GM15510 (cell line): ENCODE results near the gene IGF1R.

Experiments
- POLR2A ChIP-seq: IDR thresholded peaks from 3 replicates; pipeline ENCODE4 v1.6.1; 2011; ENCODE audit warnings: borderline replicate concordance; ENCODE audit not compliant: insufficient read length; ENCODE audit errors: extremely low read depth

IGF1R gene

DNA sequence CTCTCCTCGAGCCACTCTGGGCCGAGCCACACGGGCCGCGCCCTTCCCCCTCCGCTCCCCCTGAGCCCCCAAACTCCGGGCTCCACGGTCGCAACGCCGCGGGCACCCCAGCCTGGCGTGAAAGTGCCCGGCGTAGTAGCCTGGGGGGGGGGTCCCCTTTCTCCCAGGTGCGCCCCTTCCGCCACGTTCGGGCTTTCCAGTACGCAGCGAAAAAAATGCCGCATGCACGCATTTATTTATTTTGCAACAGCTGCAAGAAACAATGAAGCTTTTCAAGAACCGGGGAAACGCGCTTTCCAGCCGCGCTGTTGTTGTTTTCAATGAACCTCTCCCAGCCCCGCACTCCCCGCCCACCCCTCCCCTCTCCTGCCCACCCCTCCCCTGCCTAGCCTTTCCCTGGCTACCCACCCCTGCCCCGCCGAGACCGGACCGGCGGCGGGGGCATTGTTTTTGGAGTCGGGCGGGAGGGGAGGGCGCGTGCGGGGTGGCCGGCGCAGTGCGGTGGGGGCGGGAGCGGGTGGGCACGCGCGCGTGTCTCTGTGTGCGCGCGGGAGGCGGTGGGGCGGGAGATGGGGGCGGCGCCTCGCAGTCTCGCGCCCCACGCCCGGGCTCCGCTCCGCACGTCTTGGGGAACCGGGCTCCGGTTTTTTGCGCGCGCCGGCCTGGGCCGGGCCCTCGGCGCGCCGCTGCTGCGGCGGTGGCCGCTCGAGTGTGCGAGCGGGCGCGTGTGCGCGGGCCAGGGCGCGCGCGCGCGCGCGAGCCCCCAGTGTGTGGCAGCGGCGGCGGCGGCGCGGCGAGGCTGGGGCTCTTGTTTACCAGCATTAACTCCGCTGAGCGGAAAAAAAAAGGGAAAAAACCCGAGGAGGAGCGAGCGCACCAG, at the start of gene IGF1R:
Gene IGF1R (plus strand): TSS at position 766 of the 880 bp plus-strand sequence. CDS start 1,043 bp downstream, outside the sequence.
- no peak for TF ChIP-seq POLR2A

DNA sequence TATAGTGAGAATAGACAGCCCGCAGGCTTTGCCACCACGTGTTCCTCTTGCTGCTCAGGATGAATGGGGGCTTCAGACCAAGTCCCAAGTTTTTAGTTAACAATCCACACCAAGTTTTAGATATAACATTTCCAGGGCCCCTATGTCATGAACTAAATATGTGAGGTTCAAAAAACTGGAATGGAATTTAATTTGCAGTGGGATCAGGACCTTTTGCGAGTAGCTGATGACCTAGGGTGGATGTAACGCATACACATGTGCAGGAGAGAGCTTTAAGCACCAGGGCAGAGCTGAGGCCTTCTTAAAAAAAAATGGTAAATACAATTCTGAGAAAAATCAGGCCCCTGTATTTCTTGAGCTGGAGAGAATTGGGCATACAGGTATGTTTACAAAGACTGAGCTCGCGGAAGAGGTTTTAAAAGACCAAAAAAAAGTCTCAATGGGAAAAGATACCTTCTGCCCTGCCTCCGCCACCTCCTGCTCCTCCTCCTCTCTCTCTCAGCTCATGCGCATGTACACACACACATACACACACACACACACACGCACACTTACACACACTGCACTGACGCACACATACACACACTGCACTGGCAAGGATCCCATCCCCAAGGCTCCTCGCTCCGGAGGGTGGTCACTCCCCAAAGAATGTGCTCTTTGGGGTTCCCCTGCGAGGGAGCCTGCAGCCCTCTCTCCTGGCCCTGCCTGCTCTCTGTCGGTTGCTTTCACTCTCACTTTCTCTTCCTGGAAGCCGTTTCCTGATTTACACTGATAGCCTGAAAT, 48.2 kb upstream of the IGF1R start:
- peak; percentile 26 for TF ChIP-seq POLR2A

DNA sequence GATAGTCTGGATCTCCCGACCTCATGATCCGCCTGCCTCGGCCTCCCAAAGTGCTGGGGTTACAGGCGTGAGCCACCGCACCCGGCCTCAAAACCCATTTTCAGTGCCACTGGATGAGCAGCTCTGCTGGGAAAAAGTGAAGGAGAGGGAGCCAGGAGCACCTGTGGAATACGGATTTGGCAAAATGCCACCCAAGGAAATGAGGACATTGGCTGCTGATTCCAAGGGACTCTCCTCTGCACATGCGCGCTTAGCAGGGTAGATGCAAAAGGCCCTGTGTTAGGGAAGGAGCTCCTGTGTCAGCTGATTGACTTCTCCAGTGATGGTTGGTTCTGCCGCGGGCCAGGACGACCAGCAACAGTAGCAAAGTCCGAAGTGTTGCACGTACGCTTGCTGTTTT, 43.4 kb upstream of the IGF1R start:
- no peak for TF ChIP-seq POLR2A

DNA sequence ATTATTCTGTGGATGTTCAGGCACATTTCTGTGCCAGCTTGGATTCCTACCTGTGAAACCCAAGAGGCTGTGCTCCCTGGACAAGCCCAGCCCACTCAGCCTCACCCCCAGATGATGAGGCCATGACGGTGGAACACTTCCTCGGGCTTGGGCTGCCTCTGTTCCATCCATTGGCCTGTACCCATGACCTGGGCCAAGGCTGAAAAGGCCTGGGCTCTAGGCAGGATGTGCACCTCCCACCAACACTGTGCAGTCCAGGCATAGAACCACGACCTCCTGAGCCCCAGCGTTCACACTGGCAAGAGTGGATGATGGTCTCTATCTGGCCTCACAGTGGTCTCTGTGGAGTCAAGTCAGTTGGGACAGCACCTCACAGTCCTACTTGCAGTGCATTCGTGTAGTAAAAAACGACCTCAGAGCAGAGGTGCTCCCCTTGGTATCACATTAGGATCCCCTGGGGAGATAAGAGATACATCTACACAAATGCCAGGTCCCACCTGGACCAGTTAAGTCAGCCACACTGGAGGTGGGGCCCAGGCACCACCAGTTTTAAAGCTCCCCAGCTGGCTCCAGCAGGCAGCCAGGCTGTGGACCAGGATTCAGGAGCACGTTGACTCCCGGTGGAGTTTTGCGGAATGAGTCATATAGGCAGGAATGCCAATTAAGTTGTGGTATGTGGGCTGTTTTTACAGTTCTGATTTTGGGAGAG, 39.0 kb upstream of the IGF1R start:
- TF ChIP-seq POLR2A: no peak

DNA sequence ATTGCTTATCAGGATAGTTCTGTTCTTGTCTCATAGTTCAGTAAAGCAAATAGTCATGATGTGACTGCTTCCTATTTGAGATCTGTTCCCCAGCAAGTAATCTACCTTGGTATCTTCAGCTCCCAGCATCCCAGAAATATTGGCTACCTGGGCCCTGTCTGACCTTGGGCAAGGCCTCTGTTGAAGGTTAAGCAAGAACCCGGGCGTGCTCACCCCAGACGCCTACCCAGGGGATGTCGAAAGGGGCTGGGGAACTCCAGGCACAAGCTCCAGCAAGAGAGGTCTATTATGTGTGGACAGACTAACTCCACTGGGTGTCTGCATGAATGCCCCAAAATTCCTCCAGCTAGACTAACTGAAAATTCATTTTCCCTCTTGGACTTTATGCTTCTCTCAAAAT, 37.3 kb upstream of the IGF1R start:
- no peak for TF ChIP-seq POLR2A

DNA sequence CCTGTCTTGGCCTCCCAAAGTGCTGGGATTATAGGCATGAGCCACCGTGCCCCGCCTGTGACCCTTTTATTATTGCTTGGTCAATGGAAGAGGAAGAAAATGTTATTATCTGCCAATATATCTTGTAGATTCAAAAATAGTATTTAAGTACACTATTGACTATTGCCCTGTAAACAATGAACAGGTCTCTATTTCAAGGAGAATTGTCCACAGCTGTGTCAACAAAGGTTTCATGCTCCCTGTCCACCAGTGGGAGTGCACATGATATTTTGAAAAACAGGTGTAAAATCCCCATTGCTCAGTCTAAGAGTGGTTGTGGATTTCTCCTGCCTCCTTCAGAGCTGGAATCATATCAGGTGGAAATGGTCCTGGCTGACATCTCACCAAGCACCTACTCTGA, 36.5 kb upstream of the IGF1R start:
- TF ChIP-seq POLR2A: no peak

DNA sequence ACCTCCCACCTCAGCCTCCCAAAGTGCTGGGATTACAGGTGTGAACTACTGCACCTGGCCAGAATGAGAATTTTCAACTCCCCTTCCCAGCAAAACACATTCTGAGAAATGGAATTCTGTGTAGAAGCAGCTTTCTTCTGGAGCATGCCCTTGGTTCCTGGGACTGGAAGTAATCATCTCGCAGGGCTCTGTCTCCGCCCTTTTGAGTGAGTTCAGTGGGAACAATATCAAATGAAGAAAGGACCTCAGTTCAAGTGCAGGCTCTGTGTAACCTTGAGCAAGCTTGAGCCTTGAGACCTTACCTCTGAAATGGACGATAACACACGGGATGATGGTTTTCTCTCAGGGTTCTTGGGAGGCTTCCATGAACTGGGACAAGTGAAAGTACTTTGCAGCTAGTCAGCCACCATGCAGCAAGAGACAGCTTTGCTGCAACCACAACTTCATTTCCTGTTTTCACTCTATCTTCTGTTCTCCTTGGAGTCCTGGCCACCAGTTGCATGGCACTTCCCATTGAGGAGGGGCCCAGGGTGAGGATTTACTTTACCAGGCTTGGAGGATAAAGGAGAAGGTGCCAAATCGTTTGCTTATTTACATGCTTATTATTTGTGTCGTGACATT, 35.7 kb upstream of the IGF1R start:
- no peak for TF ChIP-seq POLR2A

DNA sequence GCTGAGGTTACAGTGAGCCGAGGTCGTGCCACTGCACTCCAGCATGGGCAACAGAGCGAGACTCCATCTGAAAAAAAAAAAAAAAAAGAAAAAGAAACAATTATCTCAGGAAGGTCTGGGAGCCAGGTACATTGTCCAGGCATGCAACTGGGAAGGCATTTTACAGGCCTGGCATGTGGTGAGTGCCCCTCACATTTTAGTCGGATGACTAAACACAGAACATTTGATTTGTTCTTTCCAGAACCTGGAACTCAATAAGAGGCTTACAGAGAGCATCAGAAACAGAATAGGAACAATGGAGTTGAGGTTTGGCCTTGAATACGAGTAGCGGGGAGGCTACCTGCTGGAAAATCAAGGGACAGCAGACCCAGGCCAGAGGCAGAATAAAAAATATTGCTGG, 33.7 kb upstream of the IGF1R start:
- TF ChIP-seq POLR2A: no peak

DNA sequence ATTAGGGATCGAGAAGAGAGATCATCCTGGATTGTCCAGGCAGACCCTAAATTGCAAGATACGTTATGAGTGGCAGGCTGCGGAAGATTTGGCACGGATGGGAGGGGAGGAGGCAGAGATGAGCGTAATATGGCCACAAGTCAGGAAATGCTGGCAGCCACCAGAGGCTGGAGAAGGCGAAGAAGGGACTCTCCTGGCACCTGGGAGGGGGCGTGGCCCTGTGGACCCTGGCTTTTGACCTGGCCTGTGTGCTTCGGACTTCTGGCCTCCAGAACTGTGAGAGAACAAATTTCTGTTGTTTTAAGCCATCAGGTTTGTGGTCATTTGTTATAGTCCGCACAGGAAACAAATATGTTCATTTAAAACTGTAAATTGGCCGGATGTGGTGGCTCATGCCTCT, 31.9 kb upstream of the IGF1R start:
- TF ChIP-seq POLR2A: no peak

DNA sequence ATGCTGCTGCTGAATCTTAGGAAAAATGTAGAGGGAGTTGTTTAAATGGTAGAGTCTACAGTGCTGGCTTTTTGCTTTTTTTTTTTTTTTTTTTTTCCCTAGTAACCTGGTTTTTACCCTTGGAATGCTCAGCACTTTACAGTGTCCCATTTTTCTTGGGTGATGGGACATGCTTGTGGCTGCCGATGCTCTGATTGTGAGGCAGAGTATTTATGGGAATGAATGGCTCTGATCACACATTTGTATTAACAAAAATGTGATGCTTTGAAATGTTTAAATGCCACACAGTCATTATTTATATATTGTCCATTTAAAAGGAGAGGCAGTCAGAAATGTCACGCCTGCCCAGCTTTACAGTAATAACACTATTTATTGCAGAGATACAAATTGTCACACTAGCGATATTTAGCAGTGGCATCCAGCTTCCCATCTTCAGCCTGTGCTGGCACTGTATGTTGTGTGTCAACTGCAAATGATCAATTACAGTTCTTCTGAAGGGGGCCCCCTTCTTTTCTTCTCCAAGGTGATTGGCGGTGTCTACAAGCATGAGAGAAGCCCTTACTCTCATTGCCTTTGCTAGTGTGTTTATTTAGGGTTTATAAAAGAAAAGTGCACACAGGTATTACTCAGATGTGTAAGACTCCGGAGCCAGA, 30.9 kb upstream of the IGF1R start:
- TF ChIP-seq POLR2A: no peak

DNA sequence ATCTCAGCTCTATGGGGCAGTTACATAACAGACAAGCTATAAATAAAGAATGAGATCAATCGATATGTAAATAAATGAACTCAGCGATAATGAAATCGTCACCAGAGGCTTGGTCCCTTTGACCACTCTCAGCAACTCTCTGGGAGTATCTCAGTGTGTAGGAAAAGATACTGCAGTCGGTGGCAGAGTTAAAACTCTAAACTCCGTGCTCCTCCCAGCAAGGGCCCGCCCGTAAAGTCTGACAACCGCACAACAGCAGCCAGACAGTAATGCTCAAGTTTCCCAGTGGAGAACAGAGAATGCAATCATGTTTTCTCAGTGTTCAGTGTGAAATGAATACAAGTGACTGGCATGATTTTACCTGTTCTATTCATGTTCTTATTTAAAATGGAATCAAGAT, 28.3 kb upstream of the IGF1R start:
- TF ChIP-seq POLR2A: no peak

DNA sequence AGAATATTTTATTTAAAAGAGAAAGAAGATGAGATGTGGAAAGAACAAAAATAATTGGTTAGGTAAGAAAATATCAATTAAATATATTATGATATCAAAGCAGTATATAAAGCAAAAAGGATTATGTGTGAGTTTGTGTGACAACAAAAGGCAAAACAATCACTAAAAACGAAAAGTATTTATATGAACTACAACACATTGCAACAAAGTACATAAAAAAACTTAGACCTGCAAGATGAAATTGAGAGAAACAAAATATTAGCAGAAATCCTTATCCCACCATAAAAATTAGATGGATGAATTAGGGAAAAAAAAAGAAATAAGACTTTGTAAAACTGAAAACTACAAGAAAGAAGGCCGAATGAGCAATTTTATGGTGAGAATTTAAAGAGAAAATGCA, 27.3 kb upstream of the IGF1R start:
- no peak for TF ChIP-seq POLR2A

DNA sequence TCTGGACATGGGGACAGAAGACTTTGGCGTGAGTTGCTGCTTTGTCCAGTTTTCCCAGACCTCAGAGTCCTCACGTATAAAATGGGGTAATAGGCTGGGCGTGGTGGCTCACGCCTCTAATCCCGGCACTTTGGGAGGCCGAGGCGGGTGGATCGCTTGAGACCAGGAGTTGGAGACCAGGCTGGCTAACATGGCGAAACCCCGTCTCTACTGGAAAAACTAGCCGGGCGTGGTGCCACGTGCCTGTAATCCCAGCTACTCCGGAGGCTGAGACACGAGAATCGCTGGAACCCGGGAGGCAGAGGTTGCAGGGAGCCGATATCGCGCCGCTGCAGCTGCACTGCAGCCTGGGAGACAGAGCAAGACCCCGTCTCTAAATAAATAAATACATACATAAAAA, 22.7 kb upstream of the IGF1R start:
- no peak for TF ChIP-seq POLR2A

DNA sequence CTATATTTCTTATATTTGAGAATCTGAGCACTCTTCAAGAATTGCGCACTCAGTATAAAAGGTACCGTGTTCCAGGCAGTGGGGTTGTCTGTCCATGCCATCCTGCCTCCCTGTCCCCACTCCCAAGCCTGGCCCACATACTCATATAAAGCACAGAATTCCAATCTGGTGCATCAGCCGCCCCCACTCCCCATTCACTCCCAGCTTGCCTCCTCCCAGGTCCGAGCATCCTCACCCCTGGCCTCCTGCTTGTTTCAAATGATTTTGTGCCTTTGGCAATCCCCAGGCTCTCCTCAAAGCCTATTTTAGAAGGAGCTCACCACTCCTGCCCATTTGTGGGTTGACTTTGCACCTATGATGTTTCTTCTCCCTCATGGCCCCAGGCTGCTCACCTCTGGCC, 22.2 kb upstream of the IGF1R start:
- no peak for TF ChIP-seq POLR2A
